ENCODE data around the gene NFKBIE.

Gene NFKBIE

GRCh38 chr6:44298055-44298803, 32.9 kb upstream of the NFKBIE start:
- DNase-seq (ENCODE audit: low read depth in 1 of 2, low spot score in 1 of 2), result no peak

GRCh38 chr6:44297063-44298038, 32.0 kb upstream of the NFKBIE start:
- DNase-seq (ENCODE audit: low read depth in 1 of 2, low spot score in 1 of 2), result peak; percentile 21 to 29

DNA sequence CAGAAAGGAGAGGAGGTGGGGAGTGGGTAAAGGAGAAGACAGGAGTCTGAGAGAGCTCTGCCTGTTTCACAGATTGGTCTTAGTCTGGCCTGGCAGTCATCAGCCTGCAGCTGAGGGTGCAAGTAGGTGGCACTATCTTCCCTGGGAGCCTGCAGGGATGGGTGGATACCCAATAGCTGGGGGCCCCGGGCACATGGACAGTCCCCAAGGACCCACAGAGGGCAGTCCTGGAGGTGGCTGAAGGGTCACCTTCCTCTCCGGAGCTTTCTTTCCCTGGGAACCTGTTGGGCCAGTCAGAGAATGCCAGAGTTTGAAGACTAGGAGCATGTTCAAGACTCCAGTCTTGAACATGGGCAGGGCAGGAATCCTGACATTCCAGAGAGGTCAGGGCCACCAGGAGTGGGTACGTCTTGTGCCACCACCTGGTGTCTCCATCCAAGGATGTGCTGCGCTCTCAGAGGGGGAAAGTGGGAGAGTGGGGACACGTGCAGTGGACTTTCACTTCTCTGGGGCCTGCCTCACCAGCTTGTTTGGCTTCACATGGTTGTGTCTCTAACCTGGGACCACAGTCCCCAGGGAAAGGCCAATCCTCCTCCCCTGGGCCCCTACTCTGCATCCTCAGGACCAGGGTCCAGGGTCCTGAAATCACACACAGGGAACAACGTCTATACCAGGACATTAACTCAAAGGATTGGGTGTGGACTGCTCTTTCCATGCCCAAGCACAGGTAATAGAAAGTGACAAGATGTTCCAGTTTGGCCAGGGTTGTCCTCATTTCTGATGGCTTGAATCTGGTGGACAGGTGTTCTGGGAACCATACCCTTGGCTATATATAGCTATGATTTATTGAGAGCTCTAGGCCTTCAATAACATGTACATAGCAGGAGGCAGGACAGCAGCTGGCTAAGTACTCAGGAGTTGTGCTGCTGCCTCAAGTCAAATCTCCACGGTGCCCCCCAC, 29.8 kb upstream of the NFKBIE start:
- no peak for DNase-seq (ENCODE audit: low read depth in 1 of 2, low spot score in 1 of 2)

DNA sequence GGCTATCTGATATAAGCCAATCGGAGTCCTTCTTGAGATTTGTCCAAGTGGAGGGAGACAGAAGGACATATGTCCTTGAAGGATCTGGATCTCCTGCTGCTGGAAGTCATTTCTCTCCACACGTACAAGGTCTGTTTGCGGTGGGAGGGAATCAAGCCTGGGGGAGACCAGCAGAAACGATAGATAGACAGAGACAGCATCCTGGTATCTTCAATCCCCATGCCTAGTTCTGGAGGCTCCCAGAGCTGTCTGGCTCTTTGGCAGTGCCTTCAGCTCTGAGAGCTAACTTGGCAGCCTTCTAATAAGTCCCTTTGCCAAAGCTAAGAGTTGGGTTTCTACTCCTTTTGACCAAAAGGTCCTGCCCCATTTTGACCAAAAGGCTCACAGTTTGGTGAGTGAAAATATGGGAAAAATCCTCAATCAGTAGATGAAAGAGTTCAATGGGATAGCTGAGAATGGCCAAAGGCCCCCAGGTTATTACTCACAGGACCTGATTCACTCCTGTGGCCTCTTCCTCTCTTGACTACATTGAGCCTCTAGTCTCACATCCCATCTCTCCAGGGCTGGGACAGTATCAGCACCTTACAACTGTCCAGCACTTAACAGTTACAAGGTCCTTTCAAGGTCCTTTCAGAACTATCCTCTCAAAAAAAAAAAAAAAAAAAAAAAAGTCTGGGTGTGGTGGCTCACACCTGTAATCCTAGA, 27.5 kb upstream of the NFKBIE start:
- no peak for DNase-seq (ENCODE audit: low read depth in 1 of 2, low spot score in 1 of 2)

GRCh38 chr6:44291841-44292240, 26.5 kb upstream of the NFKBIE start:
- DNase-seq (ENCODE audit: low read depth in 1 of 2, low spot score in 1 of 2), result no peak

GRCh38 chr6:44289726-44290260, 24.4 kb upstream of the NFKBIE start:
- no peak for DNase-seq (ENCODE audit: low read depth in 1 of 2, low spot score in 1 of 2)

- no peak for DNase-seq (ENCODE audit: low read depth in 1 of 2, low spot score in 1 of 2)
Measured at GRCh38 chr6:44286747-44287146, 21.4 kb upstream of the NFKBIE start.

DNA sequence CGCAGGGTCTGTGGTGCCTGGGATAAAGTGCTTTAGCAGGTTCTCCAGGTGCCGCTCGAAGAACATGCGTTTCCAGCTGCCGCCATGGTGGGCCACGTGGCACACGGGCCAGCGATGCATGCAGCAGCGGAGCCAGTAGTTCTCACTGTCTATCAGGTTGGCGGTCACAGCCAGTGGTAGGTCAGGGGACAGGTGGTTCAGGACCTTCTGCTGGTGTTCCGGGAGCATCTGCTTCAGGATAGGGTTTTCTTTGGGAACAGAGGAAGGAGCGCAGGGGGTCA, 20.9 kb upstream of the NFKBIE start:
- no peak for DNase-seq (ENCODE audit: low read depth in 1 of 2, low spot score in 1 of 2)

- DNase-seq (ENCODE audit: low read depth in 1 of 2, low spot score in 1 of 2), result no peak
Measured at GRCh38 chr6:44285552-44286284, 20.4 kb upstream of the NFKBIE start.

DNA sequence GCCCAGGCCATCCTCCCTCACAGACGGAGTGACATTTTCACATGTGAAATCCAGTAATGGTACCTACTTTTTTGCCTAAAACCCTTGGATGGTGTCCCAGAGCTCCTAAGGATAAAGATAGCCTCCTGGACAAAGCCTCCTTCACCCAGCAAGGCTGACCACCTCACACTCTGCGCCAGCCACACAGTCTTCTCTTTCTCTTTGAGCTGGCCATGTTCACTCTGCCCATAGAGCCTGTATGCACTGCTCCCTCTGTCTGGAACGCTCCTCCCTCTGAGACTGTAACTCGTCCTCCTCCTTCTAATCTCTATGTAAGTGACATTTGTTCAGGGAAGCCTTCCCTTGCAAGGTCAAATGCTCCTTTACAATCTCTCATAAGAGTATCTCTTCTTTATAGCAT, 19.5 kb upstream of the NFKBIE start:
- no peak for DNase-seq (ENCODE audit: low read depth in 1 of 2, low spot score in 1 of 2)

- DNase-seq (ENCODE audit: low read depth in 1 of 2, low spot score in 1 of 2), result no peak
Measured at GRCh38 chr6:44284121-44284520, 18.8 kb upstream of the NFKBIE start.

- no peak for DNase-seq (ENCODE audit: low read depth in 1 of 2, low spot score in 1 of 2)
Measured at GRCh38 chr6:44278774-44279697, 13.7 kb upstream of the NFKBIE start.

- DNase-seq (ENCODE audit: low read depth in 1 of 2, low spot score in 1 of 2), result no peak
Measured at GRCh38 chr6:44278315-44278714, 13.0 kb upstream of the NFKBIE start.

DNA sequence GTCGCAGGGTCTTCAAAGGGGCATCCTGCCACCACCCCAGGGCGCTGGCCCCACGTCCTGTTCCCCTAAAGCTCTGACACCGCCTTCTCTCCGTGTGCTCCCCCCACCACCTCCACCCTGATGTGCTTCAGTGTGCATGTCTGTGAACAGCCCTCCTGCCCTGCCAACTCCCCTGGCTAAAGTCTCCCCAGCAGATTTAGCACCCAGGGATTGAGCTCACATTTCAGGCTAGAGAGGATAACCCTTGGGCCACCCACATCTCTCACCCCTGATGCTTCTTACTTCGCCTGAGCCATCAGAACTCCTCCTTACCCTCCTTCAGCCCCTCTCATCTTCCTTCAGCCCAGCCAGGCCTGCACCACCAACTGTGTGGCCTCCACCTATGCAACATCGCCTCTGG, 12.4 kb upstream of the NFKBIE start:
- DNase-seq (ENCODE audit: low read depth in 1 of 2, low spot score in 1 of 2), result no peak

DNA sequence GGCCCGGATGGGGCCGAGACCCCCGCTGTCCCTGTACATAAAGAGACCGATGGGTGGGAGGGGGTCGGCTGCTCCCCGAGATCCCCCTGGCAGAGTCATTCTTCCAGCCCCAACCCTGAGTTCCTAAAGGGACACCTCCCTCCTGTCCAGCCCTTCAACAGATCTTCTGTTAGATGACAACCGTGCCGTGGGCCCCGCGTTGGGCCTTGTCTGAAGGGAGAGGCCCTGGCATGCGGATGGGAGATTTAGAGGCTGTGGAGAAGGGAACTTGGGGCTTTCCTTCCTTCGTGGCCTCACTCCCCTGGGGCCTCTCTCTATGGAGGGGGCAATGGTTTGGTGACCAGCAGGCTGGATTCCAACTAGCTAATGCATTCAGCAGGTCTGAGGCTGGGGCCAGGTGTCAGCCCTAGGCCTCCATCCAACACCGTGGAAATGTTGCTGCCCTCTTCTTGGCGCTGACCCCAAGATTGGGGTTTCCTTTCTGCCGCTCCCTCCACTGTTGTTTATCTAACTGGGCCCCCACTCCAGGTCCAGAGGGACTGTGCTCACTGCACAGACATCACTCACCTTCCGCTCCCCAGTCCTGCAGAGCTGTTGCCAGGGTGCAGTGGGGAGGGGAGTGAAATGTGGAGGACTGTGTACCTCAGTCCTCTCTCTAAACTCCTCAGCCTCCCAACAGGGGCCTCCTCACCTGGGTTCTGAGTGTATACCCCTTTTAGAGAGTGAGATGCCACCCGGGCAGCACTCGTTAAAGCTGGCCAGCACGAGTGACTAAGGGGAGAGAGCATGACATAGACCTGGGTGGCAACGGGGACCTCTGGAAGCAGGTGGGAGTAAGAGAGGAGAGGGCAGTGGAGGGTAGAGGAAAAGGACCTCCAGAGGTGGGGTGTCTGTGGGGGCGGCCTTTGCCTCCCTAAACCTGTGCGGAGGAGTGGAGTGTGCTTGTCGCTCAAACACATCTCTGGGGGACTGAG, 11.6 kb upstream of the NFKBIE start:
- no peak for DNase-seq (ENCODE audit: low read depth in 1 of 2, low spot score in 1 of 2)

DNA sequence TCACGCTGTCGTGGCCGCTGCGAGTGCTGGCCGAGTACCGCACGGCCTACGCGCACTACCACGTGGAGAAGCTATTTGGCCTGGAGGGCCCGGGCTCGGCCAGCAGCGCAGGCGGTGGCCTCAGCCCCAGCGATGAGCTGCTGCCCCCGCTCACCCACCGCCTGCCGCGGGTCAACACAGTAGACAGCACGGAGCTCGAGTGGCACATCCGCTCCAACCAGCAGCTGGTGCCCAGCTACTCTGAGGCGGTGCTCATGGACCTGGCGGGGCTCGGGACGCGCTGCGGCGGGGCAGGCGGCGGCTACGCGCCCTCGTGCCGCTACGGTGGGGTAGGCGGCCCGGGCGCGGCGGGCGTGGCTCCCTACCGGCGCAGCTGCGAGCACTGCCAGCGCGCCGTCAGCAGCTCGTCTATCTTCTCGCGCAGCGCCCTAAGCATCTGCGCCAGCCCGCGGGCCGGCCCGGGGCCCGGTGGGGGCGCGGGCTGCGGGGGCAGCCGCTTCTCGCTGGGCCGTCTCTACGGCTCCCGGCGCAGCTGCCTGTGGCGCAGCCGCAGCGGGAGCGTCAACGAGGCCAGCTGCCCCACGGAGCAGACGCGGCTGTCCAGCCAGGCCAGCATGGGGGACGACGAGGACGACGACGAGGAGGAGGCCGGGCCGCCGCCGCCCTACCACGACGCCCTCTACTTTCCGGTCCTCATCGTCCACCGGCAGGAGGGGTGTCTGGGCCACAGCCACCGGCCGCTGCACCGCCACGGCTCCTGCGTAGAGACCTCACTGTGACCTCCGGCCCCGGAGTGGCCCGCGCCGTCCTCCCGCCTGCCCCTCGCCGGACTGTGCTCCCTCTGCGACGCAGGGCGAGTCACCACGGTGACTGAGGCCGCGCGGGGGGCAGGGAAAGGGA, 10.6 kb upstream of the NFKBIE start:
- DNase-seq (ENCODE audit: low read depth in 1 of 2, low spot score in 1 of 2), result no peak
